Fibroblast of gingiva (primary cell): ENCODE data around the gene IL17RD.

Source experiments
- DNase-seq: peaks from one replicate; pipeline ENCODE4 v3.0.0-alpha.2; 2011; ENCODE audit warnings: low read depth

The IL17RD gene

GRCh38 chr3:57158813-57159738 is 6.1 kb downstream of the IL17RD start:
- no peak for DNase-seq

GRCh38 chr3:57158325-57158724 is 6.8 kb downstream of the IL17RD start:
- no peak for DNase-seq

- DNase-seq = no peak
Observed at GRCh38 chr3:57157545-57157944, 7.6 kb downstream of the IL17RD start.

GRCh38 chr3:57155310-57155643 is 9.9 kb downstream of the IL17RD start:
- no peak for DNase-seq

GRCh38 chr3:57154470-57155309 is 10.5 kb downstream of the IL17RD start:
- DNase-seq = no peak

- DNase-seq = no peak
Observed at GRCh38 chr3:57152151-57153143, 12.7 kb downstream of the IL17RD start.

GRCh38 chr3:57151749-57152148 is 13.4 kb downstream of the IL17RD start:
- no peak for DNase-seq

- DNase-seq = peak; percentile 48
Observed at GRCh38 chr3:57151021-57151449, 14.1 kb downstream of the IL17RD start.

GRCh38 chr3:57150113-57150581 is 15.0 kb downstream of the IL17RD start:
- DNase-seq = no peak

GRCh38 chr3:57147071-57147470 is 18.1 kb downstream of the IL17RD start:
- peak; percentile 55 for DNase-seq

GRCh38 chr3:57145852-57146251 is 19.3 kb downstream of the IL17RD start:
- DNase-seq = no peak

- no peak for DNase-seq
Observed at GRCh38 chr3:57144952-57145351, 20.2 kb downstream of the IL17RD start.

- no peak for DNase-seq
Observed at GRCh38 chr3:57143886-57144459, 21.2 kb downstream of the IL17RD start.

GRCh38 chr3:57142411-57142723 is 22.8 kb downstream of the IL17RD start:
- no peak for DNase-seq

GRCh38 chr3:57141719-57142410 is 23.3 kb downstream of the IL17RD start:
- no peak for DNase-seq

- no peak for DNase-seq
Observed at GRCh38 chr3:57140894-57141293, 24.3 kb downstream of the IL17RD start.

- DNase-seq = no peak
Observed at GRCh38 chr3:57135964-57136719, 29.0 kb downstream of the IL17RD start.

- DNase-seq = no peak
Observed at GRCh38 chr3:57133157-57133556, 32.0 kb downstream of the IL17RD start.

- DNase-seq = no peak
Observed at GRCh38 chr3:57132674-57133073, 32.5 kb downstream of the IL17RD start.

- DNase-seq = no peak
Observed at GRCh38 chr3:57131210-57131588, 34.0 kb downstream of the IL17RD start.
